NT2/D1 (cell line): ENCODE measurements around the gene ATP13A2.
"Not testable (repeated sequence)": the region's sequence is repeated elsewhere in the genome, so short reads cannot be mapped to it uniquely, and the experiment has no call there.

Source experiments
- DNase-seq: peaks from one replicate; pipeline ENCODE4 v3.0.0-alpha.2; 2011; ENCODE audit warnings: low read depth, low spot score
- H3K27me3 ChIP-seq: 2 replicates; pipeline ENCODE4 v1.6.0; 2011; ENCODE audit warnings: mild to moderate bottlenecking; ENCODE audit not compliant: insufficient read length, insufficient read depth
- H3K36me3 ChIP-seq: 2 replicates; pipeline ENCODE4 v1.6.1; 2011; ENCODE audit warnings: mild to moderate bottlenecking, low read length, mixed read lengths; ENCODE audit not compliant: insufficient read depth, insufficient read length
- H3K4me1 ChIP-seq: 2 replicates; pipeline ENCODE4 v1.5.1; 2011; ENCODE audit not compliant: insufficient read depth, insufficient read length
- H3K4me3 ChIP-seq: 2 replicates; pipeline ENCODE4 v1.5.1; 2011; ENCODE audit warnings: low read depth; ENCODE audit not compliant: insufficient read length
- H3K9ac ChIP-seq: 2 replicates; pipeline ENCODE4 v1.6.0; 2011; ENCODE audit warnings: low read depth; ENCODE audit not compliant: insufficient read length
- H3K9me3 ChIP-seq: 2 replicates; pipeline ENCODE4 v1.5.1; 2011; ENCODE audit warnings: mild to moderate bottlenecking, low read length; ENCODE audit not compliant: insufficient read depth
- SUZ12 ChIP-seq: IDR thresholded peaks from 2 replicates; pipeline ENCODE4 v1.6.1; 2011; ENCODE audit not compliant: insufficient read length, insufficient read depth; ENCODE audit errors: extremely low read depth
- YY1 ChIP-seq: IDR thresholded peaks from 2 replicates; pipeline ENCODE4 v1.6.1; 2011; ENCODE audit not compliant: insufficient read length, insufficient read depth
- ZNF274 ChIP-seq: IDR thresholded peaks from 2 replicates; pipeline ENCODE4 v1.6.1; 2011; ENCODE audit warnings: mild to moderate bottlenecking, low read depth, low read length

ATP13A2 gene

GRCh38 chr1:16946646-16947045 is 65.1 kb downstream of the ATP13A2 start:
- DNase-seq: no peak
- Histone ChIP-seq H3K27me3 (no peaks in the 10 kb centered on the region), H3K4me3 (no peak overlapping the region), H3K9ac (no peak overlapping the region), H3K36me3 (peaks cover 35% of the 10 kb centered on the region), H3K4me1 (peaks cover 10% of the 10 kb centered on the region), H3K9me3 (no peaks in the 10 kb centered on the region)
- no peak for TF ChIP-seq SUZ12
- TF ChIP-seq ZNF274: no peak
- no peak for TF ChIP-seq YY1

- H3K4me3 ChIP-seq, DNase-seq, H3K4me1 ChIP-seq, H3K9ac ChIP-seq, H3K27me3 ChIP-seq, H3K9me3 ChIP-seq: not testable (repeated sequence)
- peaks cover 35% of the 10 kb centered on the region for H3K36me3 ChIP-seq
Observed at GRCh38 chr1:16946185-16946584, 65.5 kb downstream of the ATP13A2 start.

DNA sequence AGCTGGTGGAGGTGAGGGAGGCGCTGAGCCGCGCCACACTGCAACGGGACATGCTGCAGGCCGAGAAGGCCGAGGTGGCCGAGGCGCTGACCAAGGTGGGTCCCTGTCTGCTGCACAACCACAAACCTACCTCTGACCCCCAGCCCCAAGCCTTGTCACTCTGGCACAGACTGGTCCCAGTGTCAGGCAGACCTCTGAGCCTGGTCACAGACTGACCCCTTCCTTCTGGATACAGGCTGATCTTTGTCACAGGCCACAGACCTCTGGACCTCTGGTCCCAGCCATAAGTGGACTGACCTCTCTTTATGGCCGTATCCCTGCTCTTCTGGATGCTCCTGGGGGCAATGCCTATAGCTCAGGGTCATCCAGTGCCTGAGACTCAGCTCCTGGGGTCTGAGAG is 66.2 kb downstream of the ATP13A2 start:
- H3K9ac ChIP-seq: not testable (repeated sequence)

GRCh38 chr1:16944038-16944437 is 67.7 kb downstream of the ATP13A2 start:
- TF ChIP-seq ZNF274 (no peak), YY1 (no peak)
- Histone ChIP-seq H3K9ac (no peak overlapping the region), H3K27me3 (no peaks in the 10 kb centered on the region), H3K4me1 (peaks cover 9% of the 10 kb centered on the region), H3K36me3 (peaks cover 35% of the 10 kb centered on the region), H3K4me3 (no peak overlapping the region), H3K9me3 (no peaks in the 10 kb centered on the region)
- no peak for DNase-seq

More for the DNA sequence above, 66.2 kb downstream of the ATP13A2 start:
- not testable (repeated sequence) for H3K27me3 ChIP-seq, H3K4me3 ChIP-seq, H3K9me3 ChIP-seq, DNase-seq, H3K4me1 ChIP-seq
- peaks cover 35% of the 10 kb centered on the region for H3K36me3 ChIP-seq

DNA sequence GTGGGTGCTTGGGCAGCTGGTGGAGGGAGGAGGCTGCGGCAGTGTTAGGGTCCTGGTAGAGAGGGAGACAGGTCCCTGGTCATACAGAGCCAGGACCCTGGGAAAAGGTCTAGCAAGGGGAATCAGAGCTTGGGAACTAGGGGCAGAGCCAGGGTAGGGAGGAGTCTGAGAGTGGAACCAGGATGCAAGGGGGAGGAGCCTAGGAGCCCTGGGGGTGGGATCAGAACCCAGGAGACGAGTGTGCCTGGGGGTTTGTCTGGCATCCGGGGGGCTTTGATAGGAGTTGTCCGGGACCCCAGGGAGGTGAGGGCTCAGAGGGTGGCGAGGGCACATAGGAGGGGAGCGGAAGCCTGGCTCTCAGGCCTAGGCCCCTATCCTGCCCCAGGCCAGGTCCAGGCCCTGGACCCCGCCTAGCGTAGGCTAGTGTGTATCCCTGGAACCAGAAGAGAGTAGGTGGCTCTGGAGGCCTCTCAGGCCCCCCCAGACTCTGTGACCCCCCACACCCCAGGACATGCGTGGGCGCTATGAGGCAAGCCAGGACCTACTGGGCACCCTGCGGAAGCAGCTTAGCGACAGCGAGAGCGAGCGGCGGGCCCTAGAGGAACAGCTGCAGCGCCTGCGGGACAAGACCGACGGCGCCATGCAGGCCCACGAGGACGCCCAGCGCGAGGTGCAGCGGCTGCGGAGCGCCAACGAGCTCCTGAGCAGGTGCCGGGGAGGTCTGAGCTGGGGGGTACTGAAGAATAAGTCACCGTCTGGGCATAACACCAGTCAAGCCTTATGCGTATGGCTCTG is 72.1 kb downstream of the ATP13A2 start:
- not testable (repeated sequence) for H3K9me3 ChIP-seq, H3K4me3 ChIP-seq, DNase-seq, H3K4me1 ChIP-seq, H3K27me3 ChIP-seq
- peak overlapping the region; percentile 51 for H3K9ac ChIP-seq
- H3K36me3 ChIP-seq: peaks cover 29% of the 10 kb centered on the region

GRCh38 chr1:16938351-16939321 is 73.1 kb downstream of the ATP13A2 start:
- Histone ChIP-seq H3K4me3 (peak overlapping the region; percentile 9), H3K9ac (peak overlapping the region; percentile 46), H3K4me1 (peaks cover 8% of the 10 kb centered on the region), H3K9me3 (no peaks in the 10 kb centered on the region), H3K27me3 (no peaks in the 10 kb centered on the region), H3K36me3 (peaks cover 26% of the 10 kb centered on the region)
- TF ChIP-seq ZNF274: no peak
- no peak for TF ChIP-seq SUZ12
- no peak for TF ChIP-seq YY1
- DNase-seq: no peak

GRCh38 chr1:16936580-16936979 is 75.1 kb downstream of the ATP13A2 start:
- not testable (repeated sequence) for H3K4me3 ChIP-seq, H3K27me3 ChIP-seq, H3K9me3 ChIP-seq, DNase-seq, H3K4me1 ChIP-seq, H3K9ac ChIP-seq
- H3K36me3 ChIP-seq: peaks cover 18% of the 10 kb centered on the region
